Colonic mucosa (tissue), 4 donors: ENCODE results near the gene NCOA7. TPM values are rescaled to one million over a fixed set of nuclear protein-coding genes. Genes with fewer than 3 reads are reported as not detected.

Experiments
- DNase-seq: peaks from one replicate; pipeline ENCODE4 v3.0.0-alpha.2; 2020
- H3K27ac ChIP-seq: fragments of 200-600 bp; one replicate; pipeline ENCODE4 v1.8.0; 2021
- H3K27me3 ChIP-seq: fragments of 200-600 bp; one replicate; pipeline ENCODE4 v1.8.0; 2021
- H3K36me3 ChIP-seq: fragments of 200-600 bp; one replicate; pipeline ENCODE4 v1.8.0; 2021
- H3K4me1 ChIP-seq: fragments of 200-600 bp; one replicate; pipeline ENCODE4 v1.8.0; 2021; ENCODE audit warnings: mild to moderate bottlenecking
- H3K4me3 ChIP-seq: fragments of 200-600 bp; one replicate; pipeline ENCODE4 v1.8.0; 2021
- H3K9ac ChIP-seq, 2 donors: one replicate each; pipeline ENCODE4 v1.7.0; 2013; ENCODE audit warnings: control low read depth in 2 of 2, low read depth in 2 of 2, low read length in 2 of 2
- H3K9me3 ChIP-seq: fragments of 200-600 bp; one replicate; pipeline ENCODE4 v1.8.0; 2021
- CTCF ChIP-seq: fragments of 200-600 bp; IDR thresholded peaks from one replicate; pipeline ENCODE4 v1.8.0; 2022; ENCODE audit warnings: antibody characterized with exemption, mild to moderate bottlenecking
- intact Hi-C: fragments of 100-400 bp; cut with DNase I; formaldehyde crosslinking; loops from one replicate; pipeline ENCODE4 v1.14.1; 2022
- total RNA-seq, 2 donors: library from RNA; stranded (reverse); fragmentation: NEBNext Ultra II Directional in 1 of 2; extraction: Animal tissue kit (Norgen Biotek cat#: 25700) in 1 of 2; gene quantifications; one replicate each; pipeline ENCODE4 v1.2.1, GENCODE V29; 2021
- donor health status: healthy.
- donor health status: DM: no; HTN: no; CAD: no.
- donor health status: DM: no; HTN: no; CAD: no.

Gene NCOA7
- total RNA-seq, 2 donors from 2014 or later, result 24.9 to 59.3 TPM

DNA sequence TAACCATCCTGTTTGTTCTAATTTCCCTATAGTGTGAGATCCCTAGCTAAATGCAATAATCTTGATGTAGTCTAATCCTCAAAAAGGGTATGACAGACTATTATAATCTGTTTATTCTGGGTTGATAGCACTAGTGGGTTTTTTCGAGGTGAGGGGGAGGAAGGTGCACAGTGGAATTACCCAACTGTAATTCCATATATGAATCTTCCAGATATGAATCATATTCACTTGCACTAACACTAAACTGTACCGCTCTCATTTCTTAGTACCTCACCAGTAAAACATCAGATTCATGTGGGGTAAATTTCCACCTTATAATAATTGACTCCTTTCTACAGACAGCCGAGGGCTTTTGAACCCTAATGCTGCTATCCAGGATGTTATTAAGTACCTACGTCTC lies 16.5 kb downstream of the NCOA7 start:
- Histone ChIP-seq H3K4me3 (no peak overlapping the region), H3K36me3 (no peaks in the 10 kb centered on the region), H3K9ac (no peak overlapping the region), H3K27me3 (no peaks in the 10 kb centered on the region), H3K4me1 (no peaks in the 10 kb centered on the region), H3K27ac (no peak overlapping the region), H3K9me3 (no peaks in the 10 kb centered on the region)
- intact Hi-C loops, result no loop called here
- no peak for DNase-seq
- no peak for TF ChIP-seq CTCF

DNA sequence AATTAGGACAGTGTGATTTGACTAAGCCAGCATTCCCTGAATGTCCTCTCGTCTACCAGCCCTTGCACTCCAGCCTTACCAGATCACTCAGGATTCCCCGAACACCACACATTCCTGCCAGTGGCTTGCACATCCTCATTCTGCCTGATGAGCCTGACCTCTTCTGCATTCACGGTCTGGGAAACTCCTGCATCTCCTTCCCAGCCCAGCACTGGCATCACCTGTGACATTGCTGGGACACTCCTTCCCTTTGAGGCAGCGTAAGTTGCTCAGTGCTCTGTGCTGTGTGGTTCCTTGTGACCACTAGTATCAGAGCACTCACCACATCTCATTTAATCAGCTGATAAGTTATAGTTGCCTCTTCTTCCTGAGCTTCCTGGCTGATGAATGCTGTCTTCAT lies 17.3 kb downstream of the NCOA7 start:
- Histone ChIP-seq H3K9me3 (no peaks in the 10 kb centered on the region), H3K36me3 (no peaks in the 10 kb centered on the region), H3K9ac (no peak overlapping the region), H3K27ac (no peak overlapping the region), H3K4me3 (no peak overlapping the region), H3K27me3 (no peaks in the 10 kb centered on the region), H3K4me1 (no peaks in the 10 kb centered on the region)
- TF ChIP-seq CTCF, result no peak
- DNase-seq, result no peak
- intact Hi-C loops, result no loop called here

DNA sequence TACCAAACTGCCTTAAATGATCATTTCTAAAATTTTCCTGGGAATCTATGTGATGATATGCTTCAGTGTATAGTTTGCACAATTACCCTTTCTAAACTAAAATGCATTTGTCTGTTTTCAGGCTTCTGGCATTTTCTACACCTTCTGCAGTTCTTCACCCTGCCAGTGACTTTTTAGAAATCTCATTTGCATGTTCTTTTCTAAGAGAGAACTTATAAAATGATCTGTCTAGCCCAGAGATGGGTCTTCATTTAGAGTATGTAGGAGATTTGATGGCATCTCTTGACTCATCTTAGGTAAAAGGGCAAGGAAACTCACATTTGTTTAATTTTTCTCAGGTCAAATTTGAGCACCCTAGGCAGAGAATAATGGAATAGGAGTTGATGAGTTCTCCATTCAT lies 17.8 kb downstream of the NCOA7 start:
- Histone ChIP-seq H3K9ac (no peak overlapping the region), H3K27ac (no peak overlapping the region), H3K4me1 (no peaks in the 10 kb centered on the region), H3K4me3 (no peak overlapping the region), H3K27me3 (no peaks in the 10 kb centered on the region), H3K9me3 (no peaks in the 10 kb centered on the region), H3K36me3 (no peaks in the 10 kb centered on the region)
- intact Hi-C loops, result no loop called here
- DNase-seq, result no peak
- TF ChIP-seq CTCF, result no peak

DNA sequence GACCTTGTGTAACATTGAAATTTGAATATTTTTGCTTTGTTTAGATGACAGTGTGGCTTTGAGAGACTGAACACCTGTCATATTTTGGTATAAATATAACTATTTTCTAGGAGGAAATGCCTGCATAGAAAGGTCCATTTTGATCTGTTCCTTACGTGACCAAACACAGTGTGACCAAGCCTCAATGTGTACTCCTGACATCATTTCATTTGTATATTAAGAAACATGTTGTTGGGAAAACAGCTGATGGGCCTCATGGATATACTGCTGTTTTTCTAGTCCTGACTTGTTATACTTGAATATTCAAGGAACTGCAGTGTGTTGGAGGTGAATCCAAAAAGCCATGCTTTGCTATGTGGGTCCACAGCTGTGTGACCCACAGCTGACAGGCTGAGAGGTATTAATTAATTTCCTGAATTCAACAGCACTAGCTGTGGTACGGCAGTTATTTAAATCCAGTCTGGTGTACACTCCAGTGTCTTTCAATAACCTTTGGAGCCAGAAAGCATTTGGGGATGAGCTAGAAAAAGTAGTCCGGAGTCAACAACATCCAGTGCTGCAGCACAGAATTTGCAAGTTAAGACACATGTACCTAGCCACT lies 18.9 kb downstream of the NCOA7 start:
- Histone ChIP-seq H3K9ac (no peak overlapping the region), H3K36me3 (no peaks in the 10 kb centered on the region), H3K4me1 (no peaks in the 10 kb centered on the region), H3K4me3 (no peak overlapping the region), H3K27me3 (no peaks in the 10 kb centered on the region), H3K27ac (no peak overlapping the region), H3K9me3 (no peaks in the 10 kb centered on the region)
- intact Hi-C loops, result no loop called here
- TF ChIP-seq CTCF, result no peak
- DNase-seq, result no peak

GRCh38 chr6:125810445-125810844 lies 19.7 kb downstream of the NCOA7 start:
- no peaks in the 10 kb centered on the region for H3K9me3 ChIP-seq
- DNase-seq, result no peak
- H3K36me3 ChIP-seq, result no peaks in the 10 kb centered on the region
- intact Hi-C loops, result no loop called here
- H3K27me3 ChIP-seq, result no peaks in the 10 kb centered on the region
- H3K4me1 ChIP-seq, result no peaks in the 10 kb centered on the region
- H3K4me3 ChIP-seq, result no peak overlapping the region
- no peak overlapping the region for H3K9ac ChIP-seq
- no peak for TF ChIP-seq CTCF
- H3K27ac ChIP-seq, result no peak overlapping the region
